CD4-positive, alpha-beta T cell treated with Interleukin-12 subunit alpha and Interleukin-12 subunit beta, for 1 hour (primary cell): ENCODE results near the gene TBL3.

ENCODE experiments used
- DNase-seq: peaks from one replicate; pipeline ENCODE4 v3.0.0-alpha.2; 2020

TBL3 gene

GRCh38 chr16:2023092-2024031, 51.5 kb downstream of the TBL3 start:
- peak; percentile 97 for DNase-seq

GRCh38 chr16:2024032-2024420, 52.2 kb downstream of the TBL3 start:
- DNase-seq: no peak

GRCh38 chr16:2025251-2025650, 53.4 kb downstream of the TBL3 start:
- DNase-seq: no peak

GRCh38 chr16:2025878-2026460, 54.1 kb downstream of the TBL3 start:
- no peak for DNase-seq

GRCh38 chr16:2026461-2027023, 54.7 kb downstream of the TBL3 start, which contains the start of gene NHERF2:
Gene NHERF2, plus strand, starts transcription at chr16:2026902. Its CDS starts 104 bp downstream, at chr16:2027006.
- peak; percentile 44 for DNase-seq

GRCh38 chr16:2027024-2028010, 55.5 kb downstream of the TBL3 start:
- peak; percentile 18 for DNase-seq

GRCh38 chr16:2028146-2028545, 56.3 kb downstream of the TBL3 start:
- DNase-seq: no peak

GRCh38 chr16:2028620-2029220, 56.9 kb downstream of the TBL3 start:
- no peak for DNase-seq

GRCh38 chr16:2029350-2029749, 57.5 kb downstream of the TBL3 start:
- DNase-seq: no peak

GRCh38 chr16:2030036-2030435, 58.2 kb downstream of the TBL3 start:
- no peak for DNase-seq

- DNase-seq: no peak
These were observed 59.3 kb downstream of the TBL3 start for GRCh38 chr16:2031081-2031577.
